Fibroblast of skin of back (primary cell): Measurements from ENCODE around the gene MRPS34.
A peak's percentile ranks its signal among the peaks of the same experiment; 100 is the strongest.

ENCODE experiments used
- DNase-seq: peaks from one replicate; pipeline ENCODE4 v3.0.0-alpha.2; 2013

Gene MRPS34

GRCh38 chr16:1794221-1794871 is 21.4 kb upstream of the MRPS34 start:
- DNase-seq = no peak

- no peak for DNase-seq
These were observed 20.8 kb upstream of the MRPS34 start, which contains the start of gene IGFALS for GRCh38 chr16:1793578-1794220. TSS of gene IGFALS (minus strand) at chr16:1793705. CDS start at chr16:1793652, 53 bp downstream.

- DNase-seq = no peak
These were observed 20.1 kb upstream of the MRPS34 start for GRCh38 chr16:1792836-1793577.

GRCh38 chr16:1791943-1792812 is 19.2 kb upstream of the MRPS34 start:
- no peak for DNase-seq

GRCh38 chr16:1791256-1791942 is 18.5 kb upstream of the MRPS34 start:
- DNase-seq = no peak

- DNase-seq = no peak
These were observed 17.8 kb upstream of the MRPS34 start for GRCh38 chr16:1790611-1791255.

GRCh38 chr16:1790261-1790610 is 17.3 kb upstream of the MRPS34 start:
- no peak for DNase-seq

- no peak for DNase-seq
These were observed 16.7 kb upstream of the MRPS34 start for GRCh38 chr16:1789643-1790045.

GRCh38 chr16:1788708-1789100 is 15.8 kb upstream of the MRPS34 start:
- no peak for DNase-seq

GRCh38 chr16:1788095-1788707 is 15.3 kb upstream of the MRPS34 start:
- DNase-seq = no peak

- DNase-seq = no peak
These were observed 14.6 kb upstream of the MRPS34 start for GRCh38 chr16:1787322-1788094.

- DNase-seq = no peak
These were observed 14.1 kb upstream of the MRPS34 start for GRCh38 chr16:1787056-1787321.

GRCh38 chr16:1786242-1787055 is 13.5 kb upstream of the MRPS34 start:
- DNase-seq = no peak

GRCh38 chr16:1785846-1786170 is 12.9 kb upstream of the MRPS34 start:
- DNase-seq = no peak

- no peak for DNase-seq
These were observed 12.3 kb upstream of the MRPS34 start for GRCh38 chr16:1784977-1785845.

- DNase-seq = peak; percentile 100
These were observed 9.7 kb upstream of the MRPS34 start, which contains the start of the genes NUBP2 and SPSB3 for GRCh38 chr16:1782408-1783264. TSS of gene NUBP2 (plus strand) at chr16:1782960. CDS start at chr16:1783021, 61 bp downstream. TSS of gene SPSB3 (minus strand) at chr16:1782571. CDS start at chr16:1781483, 1,088 bp downstream.

GRCh38 chr16:1781758-1782407 is 8.9 kb upstream of the MRPS34 start:
- DNase-seq = no peak
